A673 (cell line): ENCODE data around the gene ASAP2.

ENCODE experiments used
- EZH2 ChIP-seq: fragments of 200-600 bp; sonication (generic); IDR thresholded peaks from 2 replicates; pipeline ENCODE4 v1.6.1; 2017; ENCODE audit warnings: borderline replicate concordance, low read depth, mild to moderate bottlenecking, mixed read lengths, antibody characterized with exemption, low read length; ENCODE audit not compliant: poor library complexity, severe bottlenecking
- TF ChIP-seq, protein P1 (sequence below): fragments of 300-800, 200-600 bp; sonication (generic); conservative IDR thresholded peaks from 2 replicates; pipeline ENCODE4 v1.5.1; 2017; ENCODE audit warnings: low read depth, mild to moderate bottlenecking, antibody characterized with exemption, low read length, moderate library complexity, mixed read lengths

- no peak for TF ChIP-seq EZH2
- TF ChIP-seq, protein P1, sequence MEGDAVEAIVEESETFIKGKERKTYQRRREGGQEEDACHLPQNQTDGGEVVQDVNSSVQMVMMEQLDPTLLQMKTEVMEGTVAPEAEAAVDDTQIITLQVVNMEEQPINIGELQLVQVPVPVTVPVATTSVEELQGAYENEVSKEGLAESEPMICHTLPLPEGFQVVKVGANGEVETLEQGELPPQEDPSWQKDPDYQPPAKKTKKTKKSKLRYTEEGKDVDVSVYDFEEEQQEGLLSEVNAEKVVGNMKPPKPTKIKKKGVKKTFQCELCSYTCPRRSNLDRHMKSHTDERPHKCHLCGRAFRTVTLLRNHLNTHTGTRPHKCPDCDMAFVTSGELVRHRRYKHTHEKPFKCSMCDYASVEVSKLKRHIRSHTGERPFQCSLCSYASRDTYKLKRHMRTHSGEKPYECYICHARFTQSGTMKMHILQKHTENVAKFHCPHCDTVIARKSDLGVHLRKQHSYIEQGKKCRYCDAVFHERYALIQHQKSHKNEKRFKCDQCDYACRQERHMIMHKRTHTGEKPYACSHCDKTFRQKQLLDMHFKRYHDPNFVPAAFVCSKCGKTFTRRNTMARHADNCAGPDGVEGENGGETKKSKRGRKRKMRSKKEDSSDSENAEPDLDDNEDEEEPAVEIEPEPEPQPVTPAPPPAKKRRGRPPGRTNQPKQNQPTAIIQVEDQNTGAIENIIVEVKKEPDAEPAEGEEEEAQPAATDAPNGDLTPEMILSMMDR, result no peak
Measured at GRCh38 chr2:9239616-9240015, 33.0 kb downstream of the ASAP2 start.
